Endothelial cell (in vitro differentiated cells): Measurements from ENCODE around the gene INO80E. TPM values are rescaled to one million over a fixed set of nuclear protein-coding genes. Genes with fewer than 3 reads are reported as not detected.

Experiments
- DNase-seq: peaks from one replicate; pipeline ENCODE4 v3.0.0; 2021; ENCODE audit warnings: low spot score
- H3K27ac Mint-ChIP-seq: one replicate; pipeline ENCODE4 v1.8.0; 2021; ENCODE audit warnings: mixed read lengths, inconsistent platforms; ENCODE audit not compliant: unreplicated experiment
- H3K27me3 Mint-ChIP-seq: one replicate; pipeline ENCODE4 v1.8.0; 2021; ENCODE audit warnings: mild to moderate bottlenecking, moderate library complexity, mixed read lengths, inconsistent platforms; ENCODE audit not compliant: unreplicated experiment
- H3K36me3 Mint-ChIP-seq: one replicate; pipeline ENCODE4 v1.8.0; 2021; ENCODE audit warnings: mild to moderate bottlenecking, low read depth, mixed read lengths, inconsistent platforms; ENCODE audit not compliant: unreplicated experiment
- H3K4me1 Mint-ChIP-seq: one replicate; pipeline ENCODE4 v1.8.0; 2021; ENCODE audit warnings: mild to moderate bottlenecking, mixed read lengths, inconsistent platforms; ENCODE audit not compliant: unreplicated experiment
- H3K4me3 Mint-ChIP-seq: one replicate; pipeline ENCODE4 v1.8.0; 2021; ENCODE audit warnings: mild to moderate bottlenecking, mixed read lengths, inconsistent platforms; ENCODE audit not compliant: unreplicated experiment
- H3K9me3 Mint-ChIP-seq: one replicate; pipeline ENCODE4 v1.8.0; 2021; ENCODE audit warnings: mixed read lengths, inconsistent platforms; ENCODE audit not compliant: unreplicated experiment
- long read RNA-seq: library from polyadenylated mRNA; unstranded; transcript quantifications from one replicate; pipeline ENCODE4 v2.0.0, GENCODE V29; 2020; ENCODE audit not compliant: unreplicated experiment
- total RNA-seq: library from RNA; stranded (reverse); fragmentation: NEBNext Ultra II Directional; extraction: Animal tissue kit (Norgen Biotek cat#: 25700); gene quantifications from one replicate; pipeline ENCODE4 v1.2.1, GENCODE V29; 2021; ENCODE audit not compliant: unreplicated experiment
- TF ChIP-seq, protein P1 (sequence below): fragments of 200-600 bp; sonication (generic); IDR thresholded peaks from one replicate; pipeline ENCODE4 v1.5.0; 2021; ENCODE audit warnings: antibody characterized with exemption; ENCODE audit not compliant: unreplicated experiment

INO80E gene, protein sequence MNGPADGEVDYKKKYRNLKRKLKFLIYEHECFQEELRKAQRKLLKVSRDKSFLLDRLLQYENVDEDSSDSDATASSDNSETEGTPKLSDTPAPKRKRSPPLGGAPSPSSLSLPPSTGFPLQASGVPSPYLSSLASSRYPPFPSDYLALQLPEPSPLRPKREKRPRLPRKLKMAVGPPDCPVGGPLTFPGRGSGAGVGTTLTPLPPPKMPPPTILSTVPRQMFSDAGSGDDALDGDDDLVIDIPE
- total RNA-seq = 94.4 TPM
- long read RNA-seq, partial matches to known transcripts = 1 of 7 reads
- long read RNA-seq, other reads (novel, unspliced or antisense) = 2 of 7 reads

DNA sequence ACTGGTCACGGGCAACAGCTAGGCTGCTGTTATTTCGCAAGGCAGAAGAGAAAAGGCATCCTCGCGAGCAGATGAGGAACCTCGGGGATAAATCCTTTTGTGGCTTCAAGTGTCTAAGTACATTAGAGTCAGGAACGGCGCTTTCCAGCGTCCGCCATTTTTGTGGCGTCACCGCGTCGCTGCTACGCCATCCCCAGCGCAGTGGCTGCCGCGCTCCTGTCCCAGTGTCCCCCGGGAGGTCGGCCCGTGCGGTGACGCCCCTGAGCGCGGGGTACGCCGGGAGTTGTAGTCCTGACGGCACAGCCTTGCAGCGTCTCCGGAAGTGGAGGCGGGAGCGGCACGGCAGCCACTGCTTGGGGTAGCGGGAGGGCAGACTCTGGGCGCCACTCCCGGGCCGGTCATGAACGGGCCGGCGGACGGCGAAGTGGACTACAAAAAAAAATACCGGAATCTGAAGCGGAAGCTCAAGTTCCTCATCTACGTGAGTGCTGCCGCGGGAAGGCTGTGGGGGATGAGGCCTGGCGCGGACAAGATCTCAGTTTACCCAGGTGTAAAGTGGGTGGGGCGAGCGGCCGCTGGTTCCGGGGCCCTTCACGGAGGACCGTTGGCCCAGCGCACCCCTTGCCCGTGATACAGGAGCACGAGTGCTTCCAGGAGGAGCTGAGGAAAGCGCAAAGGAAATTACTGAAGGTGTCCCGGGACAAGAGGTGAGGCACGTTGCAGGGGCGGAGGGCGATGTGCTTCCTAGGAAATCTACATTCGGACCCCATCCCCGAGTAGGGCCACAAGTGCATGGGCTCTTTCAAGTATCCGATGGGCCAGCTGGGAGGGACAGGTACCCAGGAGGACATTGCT is at the start of gene INO80E:
TSS of gene INO80E (plus strand) at position 331 of the 855 bp plus-strand sequence. CDS start at position 401, 70 bp downstream.
- H3K27ac Mint-ChIP-seq = peak within 1 kb of the TSS; percentile 74

DNA sequence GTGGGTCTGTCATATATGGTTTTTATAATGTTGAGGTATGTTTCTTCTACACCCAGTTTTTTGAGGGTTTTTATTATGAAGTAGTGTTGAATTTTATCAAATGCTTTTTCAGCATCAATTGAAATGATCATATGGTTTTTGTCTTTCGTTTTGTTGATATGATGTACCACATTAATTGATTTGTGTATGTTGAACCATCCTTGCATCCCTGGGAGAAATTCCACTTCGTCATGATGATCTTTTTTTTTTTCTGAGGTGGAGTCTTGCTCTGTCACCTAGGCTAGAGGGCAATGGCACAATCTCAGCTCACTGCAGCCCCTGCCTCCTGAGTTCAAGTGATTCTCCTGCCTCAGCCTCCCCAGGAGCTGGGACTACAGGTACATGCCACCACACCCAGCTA is 48.1 kb upstream of the INO80E start:
- H3K4me3 Mint-ChIP-seq = peak overlapping the region; percentile 49
- no peaks in the 10 kb centered on the region for H3K9me3 Mint-ChIP-seq
- no peak overlapping the region for H3K27ac Mint-ChIP-seq
- TF ChIP-seq, protein P1, sequence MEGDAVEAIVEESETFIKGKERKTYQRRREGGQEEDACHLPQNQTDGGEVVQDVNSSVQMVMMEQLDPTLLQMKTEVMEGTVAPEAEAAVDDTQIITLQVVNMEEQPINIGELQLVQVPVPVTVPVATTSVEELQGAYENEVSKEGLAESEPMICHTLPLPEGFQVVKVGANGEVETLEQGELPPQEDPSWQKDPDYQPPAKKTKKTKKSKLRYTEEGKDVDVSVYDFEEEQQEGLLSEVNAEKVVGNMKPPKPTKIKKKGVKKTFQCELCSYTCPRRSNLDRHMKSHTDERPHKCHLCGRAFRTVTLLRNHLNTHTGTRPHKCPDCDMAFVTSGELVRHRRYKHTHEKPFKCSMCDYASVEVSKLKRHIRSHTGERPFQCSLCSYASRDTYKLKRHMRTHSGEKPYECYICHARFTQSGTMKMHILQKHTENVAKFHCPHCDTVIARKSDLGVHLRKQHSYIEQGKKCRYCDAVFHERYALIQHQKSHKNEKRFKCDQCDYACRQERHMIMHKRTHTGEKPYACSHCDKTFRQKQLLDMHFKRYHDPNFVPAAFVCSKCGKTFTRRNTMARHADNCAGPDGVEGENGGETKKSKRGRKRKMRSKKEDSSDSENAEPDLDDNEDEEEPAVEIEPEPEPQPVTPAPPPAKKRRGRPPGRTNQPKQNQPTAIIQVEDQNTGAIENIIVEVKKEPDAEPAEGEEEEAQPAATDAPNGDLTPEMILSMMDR = no peak
- H3K27me3 Mint-ChIP-seq = peaks cover 2% of the 10 kb centered on the region
- no peaks in the 10 kb centered on the region for H3K36me3 Mint-ChIP-seq
- DNase-seq = no peak
- peaks cover 6% of the 10 kb centered on the region for H3K4me1 Mint-ChIP-seq

More for the DNA sequence above, at the start of gene INO80E:
- Mint-ChIP-seq H3K4me1 (peaks cover 53% of the 10 kb centered on the region), H3K36me3 (peaks cover 44% of the 10 kb centered on the region), H3K27me3 (peaks cover 40% of the 10 kb centered on the region), H3K4me3 (peak within 1 kb of the TSS; percentile 96), H3K9me3 (no peaks in the 10 kb centered on the region)
- peak; percentile 96 for DNase-seq
- TF ChIP-seq, protein P1 = no peak

DNA sequence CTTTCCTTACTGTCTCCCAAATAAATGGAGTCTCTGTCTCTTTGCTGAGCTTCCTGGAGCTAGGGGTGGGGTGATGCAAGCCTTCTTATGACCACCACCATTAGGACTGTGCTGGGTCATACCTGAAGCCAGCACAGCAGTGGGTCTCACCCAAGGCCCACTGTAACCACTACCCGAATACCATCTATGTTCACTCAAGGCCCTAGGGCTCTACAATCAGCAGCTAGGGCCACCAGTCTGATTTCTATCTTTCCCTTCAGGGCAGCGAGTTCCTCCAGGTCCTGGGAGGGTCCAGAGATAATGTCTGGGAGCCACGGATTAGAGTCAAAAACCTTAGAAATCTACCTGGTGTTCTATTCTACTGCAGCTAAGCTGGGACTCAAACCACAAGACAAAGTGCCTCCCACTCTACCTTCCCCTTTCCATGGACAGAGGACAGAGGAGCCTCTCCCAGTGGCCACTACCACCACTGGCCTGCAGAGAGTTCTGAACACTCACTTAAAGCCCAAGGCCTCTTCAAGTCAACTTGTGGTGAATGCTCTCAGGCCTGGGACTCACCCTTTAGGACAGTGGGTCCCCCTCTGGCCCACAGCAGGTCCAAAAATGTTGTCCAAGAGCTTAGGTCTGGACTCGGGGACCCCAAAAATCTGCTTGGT is 45.1 kb upstream of the INO80E start:
- no peaks in the 10 kb centered on the region for H3K36me3 Mint-ChIP-seq
- no peaks in the 10 kb centered on the region for H3K4me1 Mint-ChIP-seq
- H3K4me3 Mint-ChIP-seq = no peak overlapping the region
- H3K27me3 Mint-ChIP-seq = peaks cover 1% of the 10 kb centered on the region
- H3K27ac Mint-ChIP-seq = no peak overlapping the region
- H3K9me3 Mint-ChIP-seq = no peaks in the 10 kb centered on the region
- TF ChIP-seq, protein P1 = no peak
- DNase-seq = no peak

DNA sequence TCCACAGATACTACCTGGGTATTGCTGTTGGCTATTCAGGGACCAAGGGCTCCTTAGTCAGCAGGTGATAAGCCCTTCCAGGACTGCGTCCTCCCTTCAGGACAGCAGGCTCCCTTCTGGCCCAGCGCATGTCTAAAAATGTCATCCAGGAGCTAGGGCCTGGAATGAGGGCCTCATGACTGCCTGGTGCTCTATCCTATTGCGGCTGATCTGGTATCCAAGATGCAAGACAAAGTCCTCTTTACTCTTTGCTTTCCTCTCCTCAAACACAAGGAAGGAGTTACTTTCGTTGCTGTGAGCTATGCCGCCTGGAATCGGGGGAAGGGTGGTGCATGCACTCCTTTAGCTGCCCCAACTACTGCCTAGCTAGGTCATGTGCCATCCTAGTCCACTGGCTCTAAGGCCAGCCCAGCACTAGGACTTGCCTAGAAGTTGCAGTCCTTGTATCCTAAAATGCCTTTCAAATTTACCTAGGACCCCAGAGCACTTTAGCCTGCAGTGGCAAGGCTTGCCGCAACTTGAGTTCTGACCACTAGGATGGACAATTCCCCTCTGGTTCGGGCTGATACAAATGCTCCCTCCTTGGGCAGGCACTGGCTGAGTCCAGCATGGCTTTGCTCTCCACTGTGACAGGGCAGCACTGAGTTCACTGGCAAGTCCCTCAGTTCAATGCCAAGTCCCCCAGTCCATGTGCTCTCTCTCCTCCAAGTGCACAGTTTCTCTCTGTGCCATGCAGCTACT is 44.2 kb upstream of the INO80E start:
- no peaks in the 10 kb centered on the region for H3K36me3 Mint-ChIP-seq
- H3K4me3 Mint-ChIP-seq = no peak overlapping the region
- no peaks in the 10 kb centered on the region for H3K27me3 Mint-ChIP-seq
- TF ChIP-seq, protein P1 = no peak
- H3K27ac Mint-ChIP-seq = no peak overlapping the region
- no peak for DNase-seq
- no peaks in the 10 kb centered on the region for H3K4me1 Mint-ChIP-seq
- H3K9me3 Mint-ChIP-seq = no peaks in the 10 kb centered on the region
